Fibroblast of the aortic adventitia (primary cell): Measurements from ENCODE around the gene CTSZ. TPM values are rescaled to one million over a fixed set of nuclear protein-coding genes. Genes with fewer than 3 reads are reported as not detected.

ENCODE experiments used
- DNase-seq: peaks from one replicate; pipeline ENCODE4 v3.0.0-alpha.2; 2010; ENCODE audit warnings: low read depth
- H3K4me3 ChIP-seq: 2 replicates; pipeline ENCODE4 v1.5.1; 2011; ENCODE audit warnings: low read depth, mild to moderate bottlenecking, control low read depth, low read length, moderate library complexity
- total RNA-seq: library from RNA; depleted of rRNA; stranded (reverse); fragments of >200 nt; gene quantifications from 2 replicates; pipeline ENCODE4 v1.2.3, GENCODE V29; 2012; ENCODE audit warnings: low replicate concordance
- TF ChIP-seq, protein P1 (sequence below): IDR thresholded peaks from 2 replicates; pipeline ENCODE4 v1.5.1; 2011; ENCODE audit warnings: mild to moderate bottlenecking, low read length, control low read depth, inconsistent platforms; ENCODE audit not compliant: insufficient read depth

The CTSZ gene
- total RNA-seq, 1 donor, result 51.0 TPM

DNA sequence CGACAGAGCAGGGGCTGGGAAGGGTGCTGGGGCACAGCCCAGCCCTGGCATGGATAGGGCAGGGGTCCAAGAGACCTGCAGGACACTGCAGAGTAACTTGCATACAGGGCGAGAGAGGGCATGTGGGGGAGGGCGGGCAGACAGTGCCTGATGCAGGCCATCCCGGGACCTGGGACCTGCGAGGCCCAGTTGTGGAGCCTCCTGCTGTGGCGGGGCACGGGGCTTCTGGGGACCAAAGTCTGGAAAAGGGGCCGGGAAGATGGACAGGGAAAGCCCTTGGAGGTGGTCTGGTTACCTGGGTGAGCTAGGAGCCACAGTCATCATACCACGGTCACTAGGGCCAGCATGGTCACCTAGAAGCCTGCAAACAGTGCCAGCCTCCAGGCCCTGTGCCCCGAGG, 11.8 kb upstream of the CTSZ start:
- TF ChIP-seq, protein P1, sequence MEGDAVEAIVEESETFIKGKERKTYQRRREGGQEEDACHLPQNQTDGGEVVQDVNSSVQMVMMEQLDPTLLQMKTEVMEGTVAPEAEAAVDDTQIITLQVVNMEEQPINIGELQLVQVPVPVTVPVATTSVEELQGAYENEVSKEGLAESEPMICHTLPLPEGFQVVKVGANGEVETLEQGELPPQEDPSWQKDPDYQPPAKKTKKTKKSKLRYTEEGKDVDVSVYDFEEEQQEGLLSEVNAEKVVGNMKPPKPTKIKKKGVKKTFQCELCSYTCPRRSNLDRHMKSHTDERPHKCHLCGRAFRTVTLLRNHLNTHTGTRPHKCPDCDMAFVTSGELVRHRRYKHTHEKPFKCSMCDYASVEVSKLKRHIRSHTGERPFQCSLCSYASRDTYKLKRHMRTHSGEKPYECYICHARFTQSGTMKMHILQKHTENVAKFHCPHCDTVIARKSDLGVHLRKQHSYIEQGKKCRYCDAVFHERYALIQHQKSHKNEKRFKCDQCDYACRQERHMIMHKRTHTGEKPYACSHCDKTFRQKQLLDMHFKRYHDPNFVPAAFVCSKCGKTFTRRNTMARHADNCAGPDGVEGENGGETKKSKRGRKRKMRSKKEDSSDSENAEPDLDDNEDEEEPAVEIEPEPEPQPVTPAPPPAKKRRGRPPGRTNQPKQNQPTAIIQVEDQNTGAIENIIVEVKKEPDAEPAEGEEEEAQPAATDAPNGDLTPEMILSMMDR, result no peak
- no peak overlapping the region for H3K4me3 ChIP-seq
- DNase-seq, result no peak

DNA sequence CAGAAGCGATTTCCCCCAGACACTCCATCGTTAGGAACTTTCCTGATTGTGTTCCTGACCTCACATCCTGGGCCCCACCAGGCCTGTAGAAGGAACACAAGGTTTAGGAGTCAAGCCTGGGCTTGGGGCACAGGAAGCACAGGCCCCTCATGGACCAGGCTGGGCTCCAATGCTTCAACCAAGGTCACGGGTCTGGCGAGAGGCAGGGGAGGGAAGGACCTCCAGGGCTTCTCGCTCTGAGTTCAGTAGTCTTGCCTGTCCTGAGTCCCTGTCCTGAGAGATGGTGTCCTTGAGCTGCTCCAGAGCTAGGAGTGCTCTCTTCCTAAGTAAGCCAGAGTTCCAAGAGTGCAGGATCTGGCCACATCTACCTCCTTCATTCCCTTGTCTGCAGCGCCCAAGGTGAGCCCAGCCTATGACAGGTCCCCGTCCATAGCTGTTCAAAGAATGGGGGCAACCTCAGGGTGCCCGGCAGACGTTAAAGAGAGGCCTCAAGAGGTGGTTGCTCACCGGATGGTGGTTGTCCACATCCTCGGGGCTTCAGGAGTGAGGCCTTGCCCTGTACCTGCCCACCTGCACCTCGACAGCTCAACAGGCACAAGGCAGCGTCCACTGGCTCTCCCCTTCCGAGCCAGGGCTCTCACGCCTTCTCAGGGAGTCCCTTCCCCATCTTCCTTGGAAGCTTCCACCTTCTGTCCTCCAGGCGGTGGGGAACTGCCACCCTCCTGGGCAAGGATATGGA, 10.6 kb upstream of the CTSZ start:
- TF ChIP-seq, protein P1, result no peak
- DNase-seq, result no peak
- no peak overlapping the region for H3K4me3 ChIP-seq

DNA sequence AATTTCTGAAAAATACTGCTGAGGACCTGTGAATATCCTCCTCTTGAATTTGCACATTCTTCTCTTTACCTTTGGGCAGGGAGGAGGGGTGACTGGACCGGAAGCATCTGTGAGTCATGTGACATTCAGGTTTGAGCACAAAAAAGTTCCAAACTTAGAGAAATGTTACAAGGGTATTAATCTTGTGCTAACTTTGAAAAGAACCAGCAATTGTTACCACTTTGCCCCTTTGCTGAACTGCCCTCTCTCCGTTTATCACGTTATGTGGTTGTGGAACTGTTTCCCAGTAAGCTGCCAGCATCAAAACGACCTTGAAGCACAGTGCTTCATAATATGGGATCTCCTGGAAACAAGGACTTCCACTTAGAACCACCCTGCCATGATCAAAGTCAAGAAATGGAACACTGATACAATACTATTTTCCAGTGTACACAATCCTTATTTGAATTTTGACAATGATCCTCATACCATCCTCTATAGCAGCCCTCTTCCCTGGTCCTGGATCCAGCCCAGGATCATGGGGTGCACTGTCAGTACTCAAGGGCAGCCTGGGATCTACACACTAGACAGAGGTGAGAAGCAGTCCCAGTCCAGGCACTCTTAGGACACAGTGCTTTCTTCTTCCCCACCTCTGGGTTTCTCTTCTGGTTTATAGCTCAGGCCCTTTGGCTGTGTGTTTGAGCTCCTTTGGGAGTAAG, 9.9 kb upstream of the CTSZ start:
- DNase-seq, result no peak
- TF ChIP-seq, protein P1, result no peak

DNA sequence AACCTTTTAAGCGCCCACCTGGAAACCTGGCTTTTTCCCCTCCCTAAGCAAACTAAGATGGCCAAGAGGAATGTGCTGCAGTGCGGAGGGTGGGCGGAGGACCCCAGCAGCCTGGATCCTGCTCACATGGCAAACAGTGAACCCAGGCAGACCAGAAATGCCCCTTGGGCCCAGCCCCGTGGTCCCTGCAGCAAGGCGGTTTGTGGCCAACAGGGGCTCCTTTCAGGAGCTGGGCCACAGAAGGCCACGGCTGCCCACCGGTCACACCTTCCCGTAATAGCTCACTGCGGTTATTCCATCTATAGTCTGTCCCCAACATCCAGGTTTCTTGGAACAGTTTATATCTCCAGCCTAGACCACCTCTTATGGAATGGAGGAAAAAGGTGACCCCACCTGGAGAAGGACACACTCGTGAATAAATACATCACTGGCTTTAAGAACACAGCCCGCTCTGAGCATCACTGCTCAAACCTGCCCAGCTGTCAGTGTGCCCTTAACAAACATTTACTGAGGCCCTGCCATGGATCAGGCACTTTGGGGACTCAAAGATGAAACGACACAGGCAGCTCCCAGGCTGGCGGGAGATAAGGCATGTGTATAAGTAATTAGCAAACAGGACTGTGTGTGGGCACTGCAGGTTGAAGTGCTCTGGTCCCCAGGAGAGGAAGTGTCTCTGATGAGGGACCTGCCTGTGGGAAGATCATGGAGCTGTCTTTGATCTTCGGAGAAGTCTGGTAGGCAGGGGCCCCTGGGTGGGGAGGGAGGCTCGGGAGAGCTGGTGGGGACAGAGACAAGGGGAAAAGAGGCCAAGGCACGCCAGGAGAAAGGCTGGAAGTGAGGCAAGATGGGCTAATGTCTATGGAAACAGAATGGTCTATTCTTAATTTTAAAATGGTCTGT, 9.0 kb upstream of the CTSZ start:
- TF ChIP-seq, protein P1, result no peak
- H3K4me3 ChIP-seq, result no peak overlapping the region
- DNase-seq, result no peak

More for the DNA sequence above, 9.9 kb upstream of the CTSZ start:
- no peak overlapping the region for H3K4me3 ChIP-seq

DNA sequence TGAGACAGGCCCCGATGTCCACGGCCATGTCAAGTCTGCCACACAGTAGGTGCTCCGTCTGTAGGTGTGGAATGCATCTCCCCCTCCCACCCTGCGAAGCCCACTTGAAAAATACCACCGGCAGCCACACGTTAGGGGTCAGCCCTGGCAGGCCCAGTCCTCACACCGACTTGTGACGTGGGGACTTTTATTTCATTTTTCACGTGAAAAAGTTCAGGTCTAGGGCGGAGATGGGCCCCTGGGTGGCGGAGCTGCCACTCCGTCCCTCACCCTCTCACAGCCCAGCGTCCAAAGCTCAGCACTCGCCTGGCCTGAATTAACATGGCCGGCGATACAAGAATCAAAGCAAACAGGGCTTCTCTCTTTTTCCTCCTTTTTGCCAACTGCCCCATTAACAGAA, 8.4 kb upstream of the CTSZ start:
- no peak overlapping the region for H3K4me3 ChIP-seq
- DNase-seq, result no peak
- TF ChIP-seq, protein P1, result no peak

DNA sequence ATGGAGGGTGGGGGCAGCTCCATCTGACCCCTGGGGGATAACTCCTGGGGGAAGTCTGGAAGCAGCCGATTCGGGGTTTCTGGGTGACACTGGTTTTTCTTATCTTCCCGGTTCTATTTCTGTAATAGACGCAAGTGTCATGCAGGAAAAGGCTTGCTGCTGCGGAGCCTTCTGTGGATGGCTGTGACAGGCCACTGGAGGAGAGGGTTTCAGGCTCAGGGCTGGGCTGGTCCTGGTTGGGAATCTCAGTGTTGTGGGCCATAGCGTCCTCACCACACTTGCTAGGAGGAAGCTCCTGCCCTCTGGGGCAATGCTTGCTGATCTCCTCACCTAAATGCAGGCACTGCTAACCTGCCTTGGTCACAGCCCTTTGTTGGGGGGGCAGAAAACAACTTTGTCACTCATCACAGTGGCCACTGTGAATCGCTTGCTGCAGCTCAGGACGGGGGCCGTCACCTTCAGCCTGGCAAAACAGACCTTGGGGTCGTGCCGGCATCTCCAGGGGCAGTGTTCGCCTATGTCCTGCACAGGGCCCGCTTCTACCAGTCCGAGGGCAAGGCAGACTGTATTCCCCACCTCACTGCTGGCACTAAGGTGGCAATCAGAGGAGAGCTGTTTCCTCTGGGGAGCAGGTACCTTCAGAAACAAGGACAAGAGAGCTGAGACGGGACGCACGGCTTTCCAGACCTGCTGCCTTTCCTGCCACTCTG, 7.8 kb upstream of the CTSZ start:
- no peak for DNase-seq
- H3K4me3 ChIP-seq, result no peak overlapping the region
- TF ChIP-seq, protein P1, result no peak
